Memory B cell (primary cell): ENCODE results near the gene MYL11.

ENCODE experiments used
- ATAC-seq: fragments of 150-1000 bp; cut with Tn5 transposase; 2 replicates; pipeline ENCODE4 v1.10.0; 2021; ENCODE audit warnings: low read depth, mild to moderate bottlenecking, moderate library complexity
- DNase-seq, 2 donors: peaks; one replicate each; pipeline ENCODE4 v3.0.0; 2022; ENCODE audit warnings: low spot score in 2 of 2
- H3K27ac Mint-ChIP-seq: one replicate; pipeline ENCODE4 v1.8.0; 2022; ENCODE audit warnings: mild to moderate bottlenecking, moderate library complexity, mixed read lengths
- H3K27me3 Mint-ChIP-seq: one replicate; pipeline ENCODE4 v1.8.0; 2022; ENCODE audit warnings: mixed read lengths
- H3K36me3 Mint-ChIP-seq: one replicate; pipeline ENCODE4 v1.8.0; 2022; ENCODE audit warnings: mild to moderate bottlenecking, mixed read lengths
- H3K4me1 Mint-ChIP-seq: one replicate; pipeline ENCODE4 v1.8.0; 2022; ENCODE audit warnings: mixed read lengths
- H3K4me3 Mint-ChIP-seq: one replicate; pipeline ENCODE4 v1.8.0; 2022; ENCODE audit warnings: mild to moderate bottlenecking, moderate library complexity, mixed read lengths
- H3K9me3 Mint-ChIP-seq: one replicate; pipeline ENCODE4 v1.8.0; 2022; ENCODE audit warnings: mixed read lengths

MYL11 gene

DNA sequence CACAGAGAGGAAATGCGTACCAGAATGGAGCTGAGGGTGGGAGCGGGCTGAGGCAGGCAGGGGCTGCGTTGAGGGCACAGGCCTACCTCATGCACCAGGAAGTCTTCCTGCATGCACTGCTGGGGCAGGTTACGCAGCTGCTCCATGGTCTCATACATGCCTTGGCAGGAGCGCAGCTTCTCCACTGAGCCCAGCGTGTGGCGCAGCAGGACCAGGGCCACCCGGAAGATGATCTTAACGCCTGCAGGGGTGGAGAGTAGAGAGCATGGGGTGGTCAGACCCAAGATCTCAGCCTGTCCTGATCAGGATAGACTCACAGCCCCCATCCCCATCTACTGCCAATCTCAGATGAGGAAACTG, 16.0 kb upstream of the MYL11 start:
- Mint-ChIP-seq H3K4me1 (peaks cover 19% of the 10 kb centered on the region), H3K36me3 (peaks cover 19% of the 10 kb centered on the region)

DNA sequence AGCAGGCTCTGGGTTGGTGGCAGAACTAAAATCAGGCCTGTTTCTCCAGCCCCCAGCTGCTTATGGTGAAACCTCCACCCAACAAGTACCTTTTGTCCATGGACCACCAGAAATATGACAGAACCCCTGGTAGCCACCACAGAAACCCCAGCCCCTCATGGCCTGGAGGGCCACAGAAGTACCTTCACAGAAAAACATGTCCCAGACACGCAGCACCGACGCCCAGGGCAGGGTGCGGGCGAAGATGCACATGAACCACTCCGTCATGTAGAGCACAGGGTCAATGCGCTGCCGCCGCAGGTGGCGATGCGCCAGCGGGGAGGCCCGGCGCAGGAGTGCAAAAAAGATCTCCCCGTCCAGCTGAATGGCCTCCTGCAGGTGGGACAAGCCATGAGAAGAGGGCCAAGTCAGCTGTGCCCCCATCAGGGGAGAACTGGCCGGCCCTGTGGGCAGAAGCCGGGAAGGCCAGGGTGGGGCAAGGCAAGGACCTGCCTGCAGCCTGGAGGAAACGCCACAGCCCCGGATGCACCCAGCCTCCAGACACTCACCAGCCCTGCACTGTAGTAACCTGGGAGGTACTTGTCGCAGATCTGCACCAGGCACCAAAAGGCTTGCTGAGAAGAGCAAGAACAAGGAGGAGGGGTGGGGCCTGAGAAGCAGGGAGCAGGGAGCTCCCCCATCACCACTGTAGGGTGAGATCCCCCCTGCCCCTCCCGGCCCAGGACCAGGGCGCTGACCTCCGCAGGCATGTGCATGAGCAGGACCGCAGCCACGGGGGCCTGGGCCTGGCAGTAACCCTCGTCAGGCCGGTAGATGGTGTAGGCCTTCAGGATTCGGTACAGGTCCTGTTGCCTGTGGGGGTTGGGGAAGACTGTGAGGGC, 15.4 kb upstream of the MYL11 start:
- Mint-ChIP-seq H3K4me1 (peaks cover 17% of the 10 kb centered on the region), H3K9me3 (no peaks in the 10 kb centered on the region), H3K4me3 (no peak overlapping the region), H3K36me3 (peaks cover 19% of the 10 kb centered on the region), H3K27me3 (no peaks in the 10 kb centered on the region), H3K27ac (no peak overlapping the region)
- ATAC-seq (no peak), DNase-seq (peak in 1 of 2 donors; percentile 10)

More for the DNA sequence above, 16.0 kb upstream of the MYL11 start:
- Mint-ChIP-seq H3K9me3 (no peaks in the 10 kb centered on the region), H3K4me3 (no peak overlapping the region), H3K27me3 (no peaks in the 10 kb centered on the region), H3K27ac (no peak overlapping the region)
- ATAC-seq (no peak), DNase-seq (peak in 1 of 2 donors; percentile 9)

DNA sequence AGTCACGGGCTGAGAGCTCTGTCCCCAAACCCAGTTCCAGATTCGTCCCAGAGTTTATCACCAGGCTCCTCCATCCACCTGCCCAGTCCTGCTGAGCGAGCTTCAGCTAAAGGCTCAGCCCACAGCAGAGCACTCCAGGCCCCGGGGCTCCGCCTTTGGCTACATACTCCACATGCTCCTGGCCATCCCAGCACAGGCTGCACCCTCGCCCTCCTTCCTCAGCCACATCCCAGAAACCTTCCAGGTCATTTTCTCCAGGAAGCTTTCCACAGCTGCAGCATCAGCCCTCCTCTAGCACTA, 14.8 kb upstream of the MYL11 start:
- Mint-ChIP-seq H3K27me3 (no peaks in the 10 kb centered on the region), H3K36me3 (peaks cover 22% of the 10 kb centered on the region), H3K4me3 (no peak overlapping the region), H3K9me3 (no peaks in the 10 kb centered on the region), H3K27ac (no peak overlapping the region), H3K4me1 (peaks cover 13% of the 10 kb centered on the region)
- ATAC-seq: no peak
- DNase-seq: no peak

DNA sequence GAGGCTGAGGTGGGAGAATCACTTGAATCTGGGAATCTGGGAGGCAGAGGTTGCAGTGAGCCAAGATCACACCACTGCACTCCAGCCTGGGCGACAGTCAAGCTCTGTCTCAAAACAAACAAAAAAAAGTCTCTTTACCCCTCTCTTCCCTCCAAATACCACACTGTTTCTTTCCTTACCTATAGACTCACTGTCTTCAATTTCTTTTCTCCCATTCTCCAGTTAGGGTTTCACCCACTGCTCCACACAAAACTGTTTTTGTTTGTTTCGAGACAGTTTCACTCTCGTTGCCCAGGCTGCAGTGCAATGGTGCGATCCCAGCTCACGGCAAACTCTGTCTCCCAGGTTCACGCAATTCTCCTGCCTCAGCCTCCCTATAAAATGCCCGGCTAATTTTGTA, 13.4 kb upstream of the MYL11 start:
- Mint-ChIP-seq H3K36me3 (peaks cover 25% of the 10 kb centered on the region), H3K9me3 (no peaks in the 10 kb centered on the region), H3K4me1 (peaks cover 6% of the 10 kb centered on the region), H3K4me3 (no peak overlapping the region), H3K27ac (no peak overlapping the region), H3K27me3 (no peaks in the 10 kb centered on the region)
- DNase-seq: no peak
- no peak for ATAC-seq

DNA sequence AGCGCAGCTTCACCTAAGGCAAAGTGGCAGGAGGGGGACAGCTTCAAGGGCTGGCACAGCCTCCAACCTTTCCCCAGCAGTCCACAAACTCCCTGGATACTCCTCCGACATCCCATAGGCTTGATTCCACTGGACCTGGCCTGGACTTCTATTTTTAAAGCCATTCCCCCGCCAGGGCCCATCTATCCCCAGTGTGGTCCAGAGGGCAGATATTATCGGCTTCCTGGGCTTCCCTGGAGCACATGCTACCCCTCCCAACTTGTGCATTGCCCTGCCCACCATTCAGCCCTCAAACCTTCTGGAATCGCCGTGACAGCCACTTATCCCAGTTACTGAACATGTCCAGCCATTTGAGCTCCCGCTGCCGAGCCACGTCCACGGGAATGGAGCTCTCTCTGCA, 9.4 kb upstream of the MYL11 start:
- DNase-seq (no peak), ATAC-seq (no peak)
- no peaks in the 10 kb centered on the region for H3K27me3 Mint-ChIP-seq
- no peak overlapping the region for H3K4me3 Mint-ChIP-seq
- H3K9me3 Mint-ChIP-seq: no peaks in the 10 kb centered on the region
- H3K36me3 Mint-ChIP-seq: peaks cover 22% of the 10 kb centered on the region
- no peak overlapping the region for H3K27ac Mint-ChIP-seq
- peaks cover 29% of the 10 kb centered on the region for H3K4me1 Mint-ChIP-seq

DNA sequence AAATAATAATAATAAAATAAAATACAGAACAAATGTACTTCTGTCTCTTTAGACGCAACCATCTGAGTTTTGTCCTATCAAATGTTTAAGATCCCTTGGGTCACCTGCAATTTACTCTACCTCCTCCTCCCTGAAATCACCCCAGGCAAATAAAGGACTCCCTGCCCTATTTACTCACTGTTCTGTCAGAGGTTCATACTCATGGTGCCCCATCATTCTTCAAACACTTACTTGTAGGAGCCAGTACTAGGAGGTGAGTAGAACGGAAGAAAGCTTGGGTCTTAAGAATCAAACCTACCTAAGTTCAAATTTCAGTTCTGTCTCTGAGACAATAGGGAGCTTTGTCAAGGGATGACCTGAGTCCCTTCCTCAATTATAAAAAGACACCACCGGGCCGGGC, 8.1 kb upstream of the MYL11 start:
- Mint-ChIP-seq H3K4me3 (no peak overlapping the region), H3K36me3 (peaks cover 18% of the 10 kb centered on the region), H3K27me3 (no peaks in the 10 kb centered on the region), H3K27ac (no peak overlapping the region), H3K9me3 (no peaks in the 10 kb centered on the region), H3K4me1 (peaks cover 33% of the 10 kb centered on the region)
- DNase-seq (no peak), ATAC-seq (no peak)

DNA sequence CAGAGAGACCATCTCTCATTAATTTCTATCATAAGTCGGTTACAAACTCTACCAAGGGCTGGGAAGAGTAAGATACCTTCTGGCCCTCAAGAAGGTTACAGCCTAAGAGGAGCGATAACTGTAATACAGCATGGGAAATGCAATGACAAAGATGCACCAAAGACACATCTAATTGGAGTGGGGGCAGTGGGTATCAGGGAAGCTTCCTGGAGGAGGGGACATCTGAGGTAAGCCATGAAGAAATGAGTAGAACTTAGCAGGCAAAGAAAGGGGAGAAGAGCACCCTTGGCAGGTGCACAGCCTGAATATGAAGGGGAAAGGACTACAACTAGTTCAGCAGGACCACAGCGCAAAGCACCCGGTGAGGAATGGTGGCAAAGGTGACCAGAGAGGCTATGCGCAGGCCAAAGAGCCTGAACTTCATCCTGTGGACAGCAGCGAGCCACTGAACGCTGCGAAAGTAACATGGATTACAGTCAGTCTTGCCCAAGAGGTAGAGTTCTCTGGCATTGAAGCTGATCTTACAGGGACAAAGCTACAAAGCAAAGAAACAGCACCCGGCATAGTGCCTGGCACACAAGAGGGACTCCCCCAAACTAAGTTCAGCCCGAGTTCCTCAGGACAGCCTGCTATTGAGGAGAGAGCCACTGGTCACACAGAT, 7.1 kb upstream of the MYL11 start:
- Mint-ChIP-seq H3K27me3 (no peaks in the 10 kb centered on the region), H3K4me1 (peaks cover 39% of the 10 kb centered on the region), H3K27ac (peak overlapping the region; percentile 58), H3K9me3 (no peaks in the 10 kb centered on the region), H3K36me3 (peaks cover 14% of the 10 kb centered on the region), H3K4me3 (peak overlapping the region; percentile 82)
- DNase-seq: no peak
- ATAC-seq: no peak

DNA sequence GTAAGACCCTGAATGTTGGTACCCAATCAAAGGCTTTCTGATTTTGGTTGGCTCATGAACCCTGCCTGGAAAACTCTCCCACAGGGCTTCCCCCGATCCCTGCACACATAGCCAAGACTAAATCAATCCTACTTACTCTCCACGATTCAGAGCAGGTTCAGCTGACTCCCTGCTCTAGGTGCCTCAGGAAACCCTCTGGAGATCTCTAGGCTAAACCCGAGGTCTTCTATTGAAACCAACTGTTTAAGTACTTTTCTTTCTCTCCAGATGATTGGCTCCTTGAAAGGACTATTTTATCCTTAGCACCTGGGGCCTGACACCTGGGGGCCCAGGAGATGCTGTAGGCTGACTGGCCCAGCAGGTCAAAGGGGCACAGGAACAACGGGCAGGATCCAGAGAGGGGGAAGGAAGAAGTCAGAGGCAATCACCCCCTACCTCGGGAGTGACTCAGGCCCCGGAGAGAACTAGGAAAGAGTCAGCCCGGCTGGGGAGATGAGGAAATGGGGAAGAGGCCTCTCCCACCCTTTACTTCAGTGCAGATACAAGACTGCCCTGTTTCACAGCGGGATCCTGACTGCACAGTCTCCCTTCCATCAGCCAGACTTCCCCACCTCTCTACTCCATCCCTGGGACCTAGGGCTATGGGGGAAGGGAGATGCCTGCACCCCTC, 6.3 kb upstream of the MYL11 start:
- H3K9me3 Mint-ChIP-seq: no peaks in the 10 kb centered on the region
- H3K4me3 Mint-ChIP-seq: peak overlapping the region; percentile 82
- DNase-seq (no peak), ATAC-seq (no peak)
- peaks cover 36% of the 10 kb centered on the region for H3K4me1 Mint-ChIP-seq
- H3K36me3 Mint-ChIP-seq: peaks cover 10% of the 10 kb centered on the region
- peak overlapping the region; percentile 58 for H3K27ac Mint-ChIP-seq
- H3K27me3 Mint-ChIP-seq: no peaks in the 10 kb centered on the region

DNA sequence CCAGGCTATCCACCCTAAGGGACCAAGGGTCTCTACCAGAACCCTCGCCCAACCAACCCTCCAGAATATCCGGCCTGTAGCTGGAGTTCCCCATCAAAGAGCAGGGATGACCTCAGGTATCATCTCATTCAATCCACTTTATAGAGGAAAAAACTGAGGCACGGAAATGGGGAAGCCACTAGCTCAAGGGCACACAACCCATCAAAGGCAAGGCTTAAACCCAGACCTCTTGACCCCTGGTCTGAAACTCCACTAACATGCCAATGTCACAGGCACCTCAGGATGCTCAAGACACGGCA, 5.9 kb upstream of the MYL11 start:
- ATAC-seq (no peak), DNase-seq (no peak)
- H3K36me3 Mint-ChIP-seq: peaks cover 7% of the 10 kb centered on the region
- no peaks in the 10 kb centered on the region for H3K9me3 Mint-ChIP-seq
- H3K27ac Mint-ChIP-seq: peak overlapping the region; percentile 58
- H3K27me3 Mint-ChIP-seq: no peaks in the 10 kb centered on the region
- peaks cover 36% of the 10 kb centered on the region for H3K4me1 Mint-ChIP-seq
- peak overlapping the region; percentile 82 for H3K4me3 Mint-ChIP-seq

DNA sequence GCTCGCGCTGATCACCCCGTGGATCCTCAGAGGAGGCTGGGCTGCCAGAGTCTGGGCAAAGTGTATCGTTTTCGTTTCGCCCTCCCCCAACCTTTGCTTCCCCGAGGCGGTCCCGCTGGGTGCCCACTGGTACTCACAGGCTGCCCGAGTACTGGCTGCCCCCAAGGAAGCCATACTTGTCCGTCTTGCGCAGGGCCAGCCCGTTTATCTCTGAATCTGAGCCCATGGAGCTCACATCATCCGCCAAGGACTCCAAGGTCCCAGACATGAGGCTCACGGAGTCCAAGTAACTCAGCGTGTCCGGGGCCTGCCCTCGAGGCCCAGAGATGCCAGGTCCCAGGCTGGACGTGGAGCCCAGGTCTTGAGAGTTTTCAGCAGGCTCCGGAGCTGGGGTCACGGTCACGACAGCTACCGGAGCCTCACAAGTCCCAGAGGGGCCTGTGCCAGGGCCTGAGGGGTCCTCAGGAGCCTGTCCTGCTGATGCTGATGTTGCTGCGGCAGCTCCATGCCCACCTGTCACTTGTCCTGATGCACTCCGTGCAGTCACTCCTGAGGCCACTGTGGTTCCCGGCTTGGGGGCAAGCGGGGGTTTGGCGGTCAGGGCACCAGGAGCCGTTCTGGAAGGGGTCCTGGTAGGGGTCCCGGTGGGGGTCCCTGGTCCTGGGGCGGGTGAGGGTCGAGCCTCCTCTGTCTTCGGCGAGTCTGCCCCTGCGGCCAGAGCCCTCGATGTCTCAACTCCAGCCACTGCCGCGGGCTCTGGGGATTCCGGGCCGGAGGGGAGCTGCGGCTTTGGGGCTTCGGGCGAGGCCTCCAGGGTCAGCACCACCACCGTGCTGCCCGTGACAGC, 5.3 kb upstream of the MYL11 start:
- H3K4me1 Mint-ChIP-seq: peaks cover 36% of the 10 kb centered on the region
- no peak for ATAC-seq

DNA sequence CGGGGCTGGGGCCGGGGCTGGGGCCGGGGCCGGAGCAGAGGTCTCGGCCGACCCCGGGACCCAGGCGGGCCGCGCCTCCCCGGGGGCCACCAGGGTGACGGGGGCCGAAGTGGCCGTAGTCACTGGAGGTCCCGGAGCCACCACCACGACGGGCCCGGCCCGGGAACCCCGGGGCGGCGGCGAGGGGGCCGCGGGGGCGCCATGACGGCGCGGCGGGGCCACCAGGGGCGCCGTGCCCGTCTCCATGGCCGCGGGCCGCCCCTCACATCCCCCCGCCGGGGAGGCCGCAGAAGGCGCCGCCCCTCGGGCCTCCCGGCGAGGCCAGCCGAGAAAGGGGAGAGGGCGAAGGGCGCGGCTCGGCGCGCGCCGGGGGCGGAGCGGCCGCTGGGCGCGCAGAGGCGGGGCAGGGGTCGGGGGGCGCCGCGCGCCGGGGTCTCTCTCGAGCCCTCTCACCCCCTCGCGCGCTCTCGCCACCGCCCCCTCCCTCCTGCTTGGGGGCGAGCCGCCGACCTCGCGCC, 4.6 kb upstream of the MYL11 start:
- Mint-ChIP-seq H3K9me3 (no peaks in the 10 kb centered on the region), H3K36me3 (peaks cover 5% of the 10 kb centered on the region), H3K27me3 (no peaks in the 10 kb centered on the region), H3K27ac (no peak overlapping the region), H3K4me3 (peak overlapping the region; percentile 77), H3K4me1 (peaks cover 36% of the 10 kb centered on the region)
- ATAC-seq (peak; percentile 6), DNase-seq (no peak)

More for the DNA sequence above, 5.3 kb upstream of the MYL11 start:
- Mint-ChIP-seq H3K4me3 (peak overlapping the region; percentile 82), H3K9me3 (no peaks in the 10 kb centered on the region), H3K27ac (peak overlapping the region; percentile 58), H3K36me3 (peaks cover 7% of the 10 kb centered on the region), H3K27me3 (no peaks in the 10 kb centered on the region)
- DNase-seq: no peak

DNA sequence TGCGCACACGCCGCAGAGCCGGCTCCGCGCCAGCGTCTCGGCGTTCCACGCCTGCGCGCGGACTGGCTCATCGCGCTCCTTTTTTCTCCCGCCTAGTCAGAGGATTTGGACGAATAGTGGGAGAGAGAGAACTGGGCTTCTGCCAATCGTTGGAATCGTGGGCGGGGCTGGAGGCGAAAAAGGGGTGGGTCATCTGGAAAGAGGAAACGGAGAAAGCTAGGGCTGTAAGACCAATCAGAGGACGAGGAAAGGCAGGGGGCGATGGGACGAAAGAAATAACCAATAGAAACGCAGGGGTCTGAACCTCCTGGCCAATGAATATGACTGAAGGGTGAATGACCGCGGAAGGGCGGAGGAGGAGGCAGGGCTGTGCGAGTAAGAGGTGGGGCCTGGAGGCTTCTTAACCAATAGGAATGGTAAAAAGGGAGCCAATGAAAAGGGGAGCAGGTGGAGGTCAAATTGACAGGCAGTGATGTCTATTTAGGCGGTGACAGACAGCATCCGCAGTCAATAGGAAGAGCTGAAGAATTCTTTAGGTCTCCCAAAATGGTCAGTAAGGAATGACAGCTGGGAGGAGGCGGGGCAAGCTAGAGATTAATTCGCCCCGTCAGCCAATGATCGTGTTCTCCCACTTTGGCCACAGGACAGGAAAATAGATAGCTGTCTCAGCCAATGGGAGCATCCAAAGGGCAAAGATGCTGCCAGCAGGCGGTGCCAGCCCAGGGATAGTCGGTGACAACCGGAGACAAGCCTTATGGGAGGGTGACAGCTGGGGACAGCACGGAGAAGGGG, 4.0 kb upstream of the MYL11 start, which contains the start of gene TBC1D10B:
TSS of gene TBC1D10B (minus strand) at position 39 of the 792 bp plus-strand sequence. CDS start 311 bp downstream, outside the sequence.
- Mint-ChIP-seq H3K4me1 (peaks cover 36% of the 10 kb centered on the region), H3K27ac (peak within 1 kb of the TSS; percentile 72), H3K9me3 (no peaks in the 10 kb centered on the region), H3K27me3 (no peaks in the 10 kb centered on the region), H3K4me3 (peak within 1 kb of the TSS; percentile 82), H3K36me3 (peaks cover 2% of the 10 kb centered on the region)
- DNase-seq: peak; percentile 91 to 99
- peak; percentile 81 for ATAC-seq

DNA sequence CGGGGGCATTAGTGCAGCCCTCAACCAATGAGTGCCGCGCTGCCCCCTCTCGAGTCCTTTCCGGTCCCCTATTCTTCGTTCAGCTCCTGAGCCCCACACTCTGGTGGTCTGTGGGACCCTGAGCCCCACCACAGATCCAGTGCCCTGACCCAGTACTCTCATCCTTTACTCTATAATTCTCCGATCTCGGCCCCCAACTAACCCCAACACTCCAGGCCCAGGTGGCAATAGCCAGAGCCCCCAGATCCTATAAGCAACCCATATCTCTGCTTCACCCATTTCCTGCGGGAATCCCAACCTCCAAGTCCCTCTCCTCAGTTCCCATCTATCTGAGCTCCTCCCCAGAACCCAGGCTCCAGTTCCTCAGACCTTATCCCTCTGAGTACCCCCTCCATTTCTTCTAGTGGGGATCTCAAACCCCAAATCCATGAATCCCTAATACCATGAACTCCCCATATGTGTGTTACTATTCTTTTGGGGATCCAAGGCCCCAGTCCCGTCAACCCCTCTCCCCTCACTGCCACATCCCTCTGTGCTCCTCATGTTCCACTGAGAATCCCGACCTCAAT, 3.3 kb upstream of the MYL11 start:
- H3K27me3 Mint-ChIP-seq: no peaks in the 10 kb centered on the region
- H3K4me3 Mint-ChIP-seq: peak overlapping the region; percentile 77
- no peak for ATAC-seq

More for the DNA sequence above, 3.3 kb upstream of the MYL11 start:
- peaks cover 36% of the 10 kb centered on the region for H3K4me1 Mint-ChIP-seq
- peak overlapping the region; percentile 72 for H3K27ac Mint-ChIP-seq
- no peak for DNase-seq
- peaks cover 2% of the 10 kb centered on the region for H3K36me3 Mint-ChIP-seq
- H3K9me3 Mint-ChIP-seq: no peaks in the 10 kb centered on the region
